GM19397 (cell line): ENCODE results near the gene FAM200C.

ENCODE experiments used
- ATAC-seq: cut with Tn5 transposase; IDR thresholded peaks from one replicate; pipeline ENCODE4 v1.9.1; 2021; ENCODE audit warnings: mild to moderate bottlenecking, moderate library complexity; ENCODE audit not compliant: unreplicated experiment

Gene FAM200C

DNA sequence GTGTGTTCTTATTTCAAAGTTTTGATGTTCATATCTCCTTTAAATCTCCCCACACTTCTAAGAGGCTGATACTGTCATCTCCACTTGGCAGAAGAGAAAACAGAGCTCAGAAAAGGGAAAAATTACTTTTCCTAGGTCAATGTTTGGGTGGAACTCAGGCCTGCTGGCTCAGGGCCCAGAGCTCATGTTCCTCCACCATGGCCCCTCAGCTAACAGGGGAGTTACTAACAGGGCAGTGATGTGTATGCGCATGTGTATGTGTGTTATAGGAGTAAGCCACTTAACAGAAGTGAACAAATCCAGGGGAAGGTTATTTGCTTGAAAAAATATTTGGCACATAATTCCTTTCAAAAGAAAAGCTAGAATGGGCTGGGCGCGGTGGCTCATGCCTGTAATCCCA lies 32.0 kb downstream of the FAM200C start:
- ATAC-seq = no peak

DNA sequence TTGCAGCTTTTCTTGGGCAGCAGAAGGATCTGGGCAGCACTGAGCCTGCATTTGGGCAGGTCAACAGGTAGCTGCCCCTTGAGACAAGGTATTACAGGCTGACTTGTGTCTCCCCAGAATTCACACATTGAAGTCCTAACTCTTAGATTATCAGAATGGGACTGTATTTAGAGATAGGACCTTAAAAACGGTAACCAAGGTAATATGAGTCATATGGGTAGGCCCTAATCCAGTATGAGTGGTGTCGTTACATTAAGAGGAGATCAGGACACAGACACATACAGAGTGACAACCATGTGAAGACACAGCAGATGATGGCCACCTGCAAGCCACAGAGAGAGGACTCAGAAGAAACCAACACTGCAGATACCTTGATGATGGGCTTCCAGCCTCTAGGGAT lies 32.6 kb downstream of the FAM200C start:
- ATAC-seq = no peak

GRCh38 chr5:160366230-160366629 lies 33.6 kb downstream of the FAM200C start:
- ATAC-seq = no peak

GRCh38 chr5:160363660-160364395 lies 36.0 kb downstream of the FAM200C start:
- ATAC-seq = no peak

- ATAC-seq = no peak
Measured at GRCh38 chr5:160363211-160363610, 36.6 kb downstream of the FAM200C start.

DNA sequence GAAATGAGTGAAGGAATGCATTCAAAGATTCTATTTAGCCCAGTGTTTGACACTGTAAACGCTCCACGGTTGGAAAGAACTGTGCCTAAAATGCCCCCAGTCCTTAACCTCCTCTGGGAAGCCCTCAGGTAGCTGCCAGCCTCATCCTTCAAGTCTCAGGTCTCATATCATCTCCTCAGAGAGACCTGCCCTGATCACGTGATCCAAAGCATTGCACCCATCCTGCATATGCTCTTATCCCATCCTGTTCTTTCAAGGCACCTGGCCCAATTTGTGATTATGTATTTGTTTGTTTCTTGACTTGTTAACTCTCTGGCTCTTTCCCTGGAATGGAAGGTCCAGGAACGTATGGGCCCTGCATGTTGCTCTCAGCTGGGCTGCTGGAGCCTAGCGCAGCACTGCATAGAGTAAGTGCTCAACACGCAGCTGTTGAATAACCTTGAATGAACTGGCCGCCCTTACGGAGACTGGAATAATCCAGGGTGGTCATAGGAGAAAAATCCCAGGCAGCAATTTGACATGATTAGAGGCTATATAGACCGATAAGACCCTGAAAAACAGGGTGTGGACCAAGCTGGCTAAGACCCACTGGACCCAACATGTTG lies 38.1 kb downstream of the FAM200C start:
- no peak for ATAC-seq

DNA sequence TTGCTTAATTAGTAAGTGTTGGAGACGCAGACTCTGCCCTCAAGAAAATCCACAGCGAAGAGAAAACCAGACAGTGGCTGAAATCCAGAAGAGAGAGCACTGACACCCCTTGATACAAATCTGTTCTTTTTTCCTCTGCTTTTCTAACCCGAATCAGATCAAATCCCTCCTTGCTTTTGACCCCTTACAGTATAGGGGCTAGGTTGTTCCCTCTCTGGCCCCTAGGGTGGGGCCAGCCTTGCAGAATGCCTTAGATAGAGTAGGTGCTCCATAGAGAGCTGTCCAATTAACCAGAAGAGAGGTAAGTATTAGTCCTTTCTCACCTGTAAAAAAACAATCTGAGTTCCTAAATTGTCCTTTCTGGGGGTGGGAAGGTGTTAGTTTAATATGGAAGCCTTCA lies 39.5 kb downstream of the FAM200C start:
- ATAC-seq = no peak

DNA sequence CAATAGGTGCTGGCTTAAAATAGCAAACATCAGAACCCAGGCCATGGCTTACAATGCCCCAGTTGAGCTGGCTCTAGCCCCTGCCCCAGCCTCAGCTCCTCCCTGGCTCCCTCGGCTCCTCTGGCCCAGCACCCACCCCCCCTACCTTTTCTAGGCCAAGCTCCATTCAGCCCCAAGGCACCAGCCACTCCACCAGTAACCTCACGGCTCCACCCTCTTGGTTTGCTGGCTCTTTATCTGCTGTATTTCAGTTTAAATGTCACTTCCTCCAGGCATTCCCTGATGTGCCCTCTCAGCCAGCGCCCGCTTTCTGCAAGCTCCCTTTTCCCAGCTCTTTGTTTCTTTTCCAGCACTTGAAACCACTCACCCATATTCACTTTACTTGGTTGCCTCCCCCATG lies 40.0 kb downstream of the FAM200C start:
- no peak for ATAC-seq

DNA sequence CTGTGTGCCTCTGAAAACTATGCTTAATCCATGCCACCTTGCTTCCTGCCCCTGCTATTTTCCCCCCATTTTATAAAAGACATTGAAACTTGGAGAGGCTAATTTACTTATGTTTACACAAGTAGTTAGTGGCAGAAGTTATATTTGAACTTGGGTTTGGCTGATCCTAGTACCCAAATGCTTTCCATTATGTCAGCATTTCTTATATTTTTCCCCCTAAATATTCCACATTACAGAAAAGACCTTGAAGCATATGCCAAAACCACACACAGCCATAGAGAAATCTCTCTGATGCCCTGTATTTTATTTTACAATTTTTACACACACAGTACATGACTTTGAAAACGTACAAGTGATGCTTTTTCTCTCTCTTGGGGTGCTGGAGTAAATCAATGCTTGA lies 40.6 kb downstream of the FAM200C start:
- no peak for ATAC-seq

GRCh38 chr5:160357861-160358411 lies 41.9 kb downstream of the FAM200C start:
- ATAC-seq = no peak

- ATAC-seq = no peak
Measured at GRCh38 chr5:160357394-160357793, 42.5 kb downstream of the FAM200C start.

DNA sequence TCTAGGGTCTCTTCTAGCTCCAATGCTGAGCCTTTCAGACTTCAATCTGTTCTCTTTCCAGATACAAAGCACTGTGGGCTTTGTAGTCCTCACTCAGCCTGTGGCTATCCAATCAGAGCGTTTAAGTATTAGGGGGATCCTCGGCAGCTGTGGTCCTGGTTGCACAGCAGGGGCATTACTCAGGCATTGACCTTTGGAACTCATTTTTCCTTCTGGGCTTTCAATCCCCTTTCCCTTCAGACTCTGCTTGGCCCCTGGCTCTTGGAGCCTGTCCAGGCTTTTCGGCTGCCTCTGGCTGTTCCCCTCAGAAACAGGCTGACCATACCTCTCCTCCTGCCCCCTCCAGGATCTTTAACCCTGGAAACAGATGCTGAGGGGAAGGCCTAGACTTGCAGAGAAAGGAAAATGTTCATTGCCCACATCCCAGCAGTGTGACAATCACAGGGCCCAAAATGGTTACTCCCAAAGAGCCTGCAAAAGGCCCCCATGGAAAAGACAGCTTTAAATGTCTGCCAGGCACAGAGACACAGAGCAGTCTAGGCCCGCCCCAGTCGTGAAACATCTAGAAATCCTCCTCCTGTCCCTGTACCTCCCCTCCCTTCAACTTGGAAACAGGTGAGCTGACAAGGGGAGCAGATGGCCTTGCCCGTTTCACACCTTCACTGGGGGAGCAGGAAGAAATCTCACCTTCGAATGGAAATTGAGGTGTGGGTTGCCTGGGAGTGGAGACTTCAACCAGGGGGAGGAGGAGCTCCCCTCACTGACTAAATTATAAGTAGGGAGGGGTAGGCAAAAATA lies 43.1 kb downstream of the FAM200C start:
- ATAC-seq = no peak

DNA sequence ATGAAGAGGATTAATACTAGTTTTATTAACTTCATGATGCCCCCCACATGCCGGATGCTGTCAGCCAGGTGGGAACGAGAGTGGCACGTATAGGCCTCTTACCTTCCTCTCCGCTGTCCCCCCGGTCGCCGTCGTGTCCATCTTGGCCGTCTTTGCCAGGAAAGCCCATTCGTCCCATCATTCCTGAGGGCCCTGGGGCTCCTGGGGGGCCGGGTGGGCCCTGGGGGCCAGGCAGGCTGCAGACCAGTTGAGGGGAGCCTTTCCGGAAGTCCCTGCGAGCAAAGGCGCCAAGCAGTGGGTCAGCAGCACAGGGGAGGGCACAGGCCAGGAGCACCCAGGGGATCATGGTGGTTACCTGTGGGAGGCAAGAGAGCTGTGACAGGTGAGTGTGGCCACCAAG lies 45.2 kb downstream of the FAM200C start:
- ATAC-seq = no peak

DNA sequence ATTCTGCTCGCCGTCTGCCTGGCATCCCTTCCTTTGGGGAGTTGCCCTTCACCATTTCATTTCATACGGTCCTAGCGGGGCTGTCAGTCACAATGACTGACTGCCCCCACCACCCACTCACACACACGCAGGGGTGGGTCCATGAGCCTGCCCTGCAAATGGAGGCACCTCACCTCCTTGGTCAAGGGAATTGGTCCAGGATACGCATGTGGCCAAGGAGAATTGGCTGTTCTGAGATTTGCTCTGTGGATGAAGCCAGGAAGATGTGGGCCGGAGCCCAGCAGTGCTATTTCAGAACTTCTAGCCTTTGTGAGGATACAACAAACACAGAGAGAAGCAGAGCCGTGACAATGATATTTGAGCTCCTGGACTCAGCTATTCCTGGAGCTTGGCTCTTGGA lies 46.5 kb downstream of the FAM200C start:
- ATAC-seq = no peak

DNA sequence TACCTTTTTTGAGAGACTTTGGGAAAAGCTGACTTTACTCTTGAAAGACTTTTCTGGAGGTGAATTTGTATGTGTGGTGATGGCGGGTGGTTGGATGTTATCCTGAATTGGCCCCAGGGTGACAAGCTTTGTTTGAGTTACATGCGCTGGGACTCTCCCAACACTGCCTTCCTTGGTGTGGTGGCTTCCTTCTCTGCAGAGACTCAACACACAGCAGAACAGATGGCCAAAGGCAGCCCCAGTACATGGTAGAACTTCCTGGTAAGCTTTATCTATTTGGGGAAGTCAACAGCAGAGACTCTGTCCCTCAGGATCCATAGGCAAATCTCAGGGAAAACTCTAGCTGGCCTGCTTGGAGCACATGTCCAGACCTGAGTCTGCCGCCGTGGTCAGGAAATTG lies 47.5 kb downstream of the FAM200C start:
- ATAC-seq = no peak

- no peak for ATAC-seq
Measured at GRCh38 chr5:160349935-160350303, 49.9 kb downstream of the FAM200C start.

- ATAC-seq = no peak
Measured at GRCh38 chr5:160349249-160349934, 50.5 kb downstream of the FAM200C start.

DNA sequence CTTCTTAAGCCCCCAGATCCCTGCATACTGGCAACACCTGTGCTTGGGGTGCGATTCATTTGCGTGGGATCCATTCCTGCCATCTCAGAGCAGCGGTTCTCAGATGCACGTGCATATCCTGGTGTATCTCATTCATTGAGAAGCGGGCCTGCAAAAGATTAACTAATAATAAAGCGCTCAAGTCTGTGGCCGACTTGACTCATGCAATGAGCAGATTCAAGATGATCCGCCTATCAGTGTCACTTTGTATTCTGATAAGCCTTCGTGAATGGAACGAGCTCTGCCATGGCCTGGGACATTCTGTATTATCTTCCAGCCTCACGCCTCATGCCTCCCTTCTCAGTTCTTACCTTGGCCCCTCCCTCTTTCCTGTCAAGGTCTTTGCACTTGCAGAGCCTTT lies 51.8 kb downstream of the FAM200C start:
- ATAC-seq = no peak

DNA sequence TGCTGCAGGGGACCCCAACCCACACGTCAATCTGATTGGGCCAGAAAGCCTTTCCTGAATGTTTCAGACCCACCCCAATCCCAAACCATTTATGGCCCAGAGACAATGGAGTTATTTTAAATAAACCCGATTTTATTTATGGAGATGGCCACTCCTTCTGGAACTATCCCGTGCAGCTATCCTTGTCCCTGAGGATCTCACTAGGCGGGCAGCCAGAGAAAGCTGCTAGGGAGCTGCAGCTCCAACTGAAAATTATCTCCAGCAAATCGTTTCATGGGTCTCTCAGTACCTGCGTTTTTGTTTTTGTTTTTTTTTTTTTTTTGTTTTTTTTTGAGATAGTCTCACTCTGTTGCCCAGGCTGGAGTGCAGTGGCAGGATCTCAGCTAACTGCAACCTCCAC lies 52.4 kb downstream of the FAM200C start:
- no peak for ATAC-seq
